IMR-90 (cell line): ENCODE measurements around the gene RC3H2. TPM values are rescaled to one million over a fixed set of nuclear protein-coding genes. Genes with fewer than 3 reads are reported as not detected.

Experiments used
- ATAC-seq: fragments of 200-7000 bp; cut with Tn5 transposase; 2 replicates; pipeline ENCODE4 v1.9.1; 2020; ENCODE audit warnings: low read depth, mild to moderate bottlenecking, moderate library complexity
- BruUV-seq: library from RNA; stranded (reverse); fragments of 400-500 nt; replicated peaks from 2 replicates; lab custom pipeline; 2021; lab: Mats Ljungman, UMichigan
- CTCF ChIA-PET: fragments of 300-600 bp; formaldehyde crosslinking; extraction: SDS; loops from one replicate; lab custom pipeline; 2021; ENCODE audit warnings: antibody characterized with exemption; lab: Yijun Ruan, JAX
- POLR2A ChIA-PET: fragments of 300-600 bp; sonication (Branson Sonifier 250); formaldehyde crosslinking; loops from one replicate; lab custom pipeline; 2022; ENCODE audit warnings: antibody characterized with exemption; ENCODE audit not compliant: unreplicated experiment; lab: Charles Lee
- DNase-seq: peaks from one replicate; pipeline ENCODE4 v3.0.0; 2013
- H2AFZ ChIP-seq: replicated peaks from 2 replicates; pipeline ENCODE3; 2013; ENCODE audit warnings: low read length, mild to moderate bottlenecking; ENCODE audit not compliant: poor library complexity
- H2AK5ac ChIP-seq: 2 replicates; pipeline ENCODE4 v1.6.1; 2013; ENCODE audit warnings: low read depth, low read length, inconsistent platforms
- H2AK9ac ChIP-seq: replicated peaks from 2 replicates; pipeline ENCODE3; 2013; ENCODE audit warnings: mild to moderate bottlenecking, low read depth, low read length, moderate library complexity; ENCODE audit not compliant: poor library complexity
- H2BK120ac ChIP-seq: 2 replicates; pipeline ENCODE4 v1.6.1; 2013; ENCODE audit warnings: low read depth, low read length, inconsistent platforms
- H2BK15ac ChIP-seq: 3 replicates; pipeline ENCODE4 v1.6.1; 2013; ENCODE audit warnings: low read depth, low read length, inconsistent platforms
- H2BK20ac ChIP-seq: 2 replicates; pipeline ENCODE4 v1.6.1; 2013; ENCODE audit warnings: low read depth, mild to moderate bottlenecking, inconsistent platforms, low read length, moderate library complexity
- H2BK5ac ChIP-seq: 2 replicates; pipeline ENCODE4 v1.6.1; 2013; ENCODE audit warnings: mild to moderate bottlenecking, low read depth, low read length, inconsistent platforms; ENCODE audit not compliant: poor library complexity, severe bottlenecking
- H3K14ac ChIP-seq: replicated peaks from 2 replicates; pipeline ENCODE4 v1.6.1; 2013; ENCODE audit warnings: low read depth, low read length, inconsistent platforms
- H3K18ac ChIP-seq: 2 replicates; pipeline ENCODE4 v1.6.1; 2013; ENCODE audit warnings: low read depth, low read length, control low read depth
- H3K23ac ChIP-seq: 2 replicates; pipeline ENCODE4 v1.6.1; 2013; ENCODE audit warnings: low read depth, low read length, inconsistent platforms
- H3K27ac ChIP-seq: 2 replicates; pipeline ENCODE4 v1.5.1; 2013; ENCODE audit warnings: mild to moderate bottlenecking, control low read depth, low read length; ENCODE audit not compliant: insufficient read depth
- H3K27me3 ChIP-seq: 2 replicates; pipeline ENCODE4 v1.6.1; 2013; ENCODE audit warnings: low read length; ENCODE audit not compliant: control insufficient read depth, insufficient read depth
- H3K36me3 ChIP-seq: 2 replicates; pipeline ENCODE4 v1.6.1; 2013; ENCODE audit warnings: low read length, mixed read lengths; ENCODE audit not compliant: control insufficient read depth, insufficient read depth
- H3K4ac ChIP-seq: 2 replicates; pipeline ENCODE4 v1.6.1; 2013; ENCODE audit warnings: low read depth, low read length, inconsistent platforms
- H3K4me1 ChIP-seq: 2 replicates; pipeline ENCODE4 v1.6.1; 2013; ENCODE audit warnings: low read length, mixed read lengths; ENCODE audit not compliant: control insufficient read depth, insufficient read depth
- H3K4me2 ChIP-seq: 2 replicates; pipeline ENCODE4 v1.6.1; 2013; ENCODE audit warnings: low read depth, mild to moderate bottlenecking, control low read depth, low read length, moderate library complexity
- H3K4me3 ChIP-seq: 2 replicates; pipeline ENCODE4 v1.5.1; 2013; ENCODE audit warnings: low read depth, mild to moderate bottlenecking, control low read depth, low read length, moderate library complexity; ENCODE audit not compliant: insufficient read depth
- H3K56ac ChIP-seq: 2 replicates; pipeline ENCODE4 v1.6.1; 2013; ENCODE audit warnings: low read length, inconsistent platforms; ENCODE audit not compliant: insufficient read depth; ENCODE audit errors: extremely low read depth
- H3K79me1 ChIP-seq, 2 experiments: 2 replicates each; pipeline ENCODE4 v1.6.1; 2013; ENCODE audit warnings: low read length in 2 of 2, inconsistent platforms in 1 of 2, low read depth in 1 of 2
- H3K9ac ChIP-seq: 2 replicates; pipeline ENCODE4 v1.6.1; 2013; ENCODE audit warnings: low read depth, low read length, control low read depth
- H3K9me1 ChIP-seq: 2 replicates; pipeline ENCODE4 v1.6.1; 2013; ENCODE audit warnings: low read length, inconsistent platforms; ENCODE audit not compliant: insufficient read depth
- H3K9me3 ChIP-seq: 2 replicates; pipeline ENCODE4 v1.6.1; 2013; ENCODE audit warnings: low read length; ENCODE audit not compliant: control insufficient read depth, insufficient read depth
- H4K20me1 ChIP-seq: 2 replicates; pipeline ENCODE4 v1.6.1; 2013; ENCODE audit warnings: low read length, inconsistent platforms; ENCODE audit not compliant: insufficient read depth
- H4K5ac ChIP-seq: 2 replicates; pipeline ENCODE4 v1.6.1; 2013; ENCODE audit warnings: mild to moderate bottlenecking, low read depth, low read length, control low read depth
- H4K8ac ChIP-seq, 2 experiments: 2 replicates each; pipeline ENCODE4 v1.6.1; 2013; ENCODE audit warnings: low read depth in 2 of 2, low read length in 2 of 2, control low read depth in 1 of 2, inconsistent platforms in 1 of 2
- H4K91ac ChIP-seq: 2 replicates; pipeline ENCODE4 v1.6.1; 2013; ENCODE audit warnings: low read depth, low read length, inconsistent platforms; ENCODE audit not compliant: insufficient read depth
- MAFK ChIP-seq: IDR thresholded peaks from 2 replicates; pipeline ENCODE4 v1.6.1; 2012; ENCODE audit warnings: low read depth, low read length, improper control_type of control experiment
- RFX5 ChIP-seq: IDR thresholded peaks from 2 replicates; pipeline ENCODE4 v1.8.0; 2012; ENCODE audit warnings: low read depth, mild to moderate bottlenecking, low read length, moderate library complexity
- WGBS, 2 experiments: methylation state at CpG; one replicate each; pipeline versions ENCODE4 v1.1.5 to v1.1.7; 2013; ENCODE audit warnings: missing lambda C conversion rate in 2 of 2; ENCODE audit not compliant: insufficient read length in 1 of 2; ENCODE audit errors: extremely low coverage in 2 of 2; 5-methylcytosine and 5-hydroxymethylcytosine counted together
- dilution Hi-C: fragments of 300-500 bp; cut with HindIII; formaldehyde crosslinking; loops from one replicate; pipeline ENCODE4 v1.14.3; 2018; ENCODE audit warnings: low sequenced_read_pairs; ENCODE audit not compliant: unreplicated experiment
- in situ Hi-C: fragments of 300-500 bp; cut with MboI; formaldehyde crosslinking; loops from 3 replicates; pipeline ENCODE4 v1.14.3; 2019; ENCODE audit warnings: low sequenced_read_pairs, inconsistent platforms, mixed read lengths
- intact Hi-C: fragments of 100-400 bp; cut with micrococcal nuclease; formaldehyde crosslinking; loops from 2 replicates; pipeline ENCODE4 v1.10.0; 2022
- polyA plus RNA-seq, 3 experiments: library from polyadenylated mRNA; depleted of rRNA; stranded (reverse); fragments of >200 nt; gene quantifications; 2 replicates each; pipeline ENCODE4 v1.2.3, GENCODE V29; 2012; ENCODE audit warnings: low replicate concordance in 1 of 3
- total RNA-seq: library from RNA; depleted of rRNA; stranded (reverse); fragments of >200 nt; gene quantifications from 2 replicates; pipeline ENCODE4 v1.2.3, GENCODE V29; 2012

RC3H2 gene
- total and polyA plus RNA-seq, 2 of the 4 experiments (the other 2 are of a cell fraction) = 14.7 to 58.4 TPM

- H2BK5ac ChIP-seq = no peak overlapping the region
- intact Hi-C loops (loop anchor here (10.0 kb wide), 1 partner anchor 722 kb away; the partner anchor contains the start of gene TTLL11), dilution Hi-C loops (no loop called here), in situ Hi-C loops (loop anchor here (10.0 kb wide), 1 partner anchor 442 kb away; the partner anchor contains the start of gene PTGS1)
- H3K23ac ChIP-seq = no peak overlapping the region
- no peak overlapping the region; the same call in 1 of the 2 replicates for H3K56ac ChIP-seq
- 97% methylated on average over 6 of the region's 17 CpGs; no CpG with 5 or more reads in 1 of the 2 experiments for WGBS, 2 experiments
- ATAC-seq (no peak), DNase-seq (no peak)
- CTCF ChIA-PET = interaction anchor here (0.6 kb wide), 2 partner anchors 9 to 497 kb away, joined by 3 to 5 read pairs; no protein-coding TSS in a partner anchor
- H3K9me1 ChIP-seq = peaks cover 6% of the 10 kb centered on the region; the same call in 1 of the 2 replicates
- no peak overlapping the region for H3K4me3 ChIP-seq
- no peak overlapping the region for H2BK15ac ChIP-seq
- H4K20me1 ChIP-seq = no peaks in the 10 kb centered on the region
- POLR2A ChIA-PET = no interaction called here
- no peak overlapping the region for H3K4me2 ChIP-seq
- H3K36me3 ChIP-seq = peaks cover 17% of the 10 kb centered on the region
- H4K8ac ChIP-seq = no peak overlapping the region
- H2BK120ac ChIP-seq = no peak overlapping the region
- H4K5ac ChIP-seq = no peak overlapping the region
- H3K79me1 ChIP-seq = peaks cover 11 to 24% of the 10 kb centered on the region in 2 experiments; a peak in 3 of 4 replicates
- no TSS peak for BruUV-seq
- TF ChIP-seq MAFK (no peak), RFX5 (no peak)
- peaks cover 6% of the 10 kb centered on the region for H3K4me1 ChIP-seq
- no peak overlapping the region for H2AFZ ChIP-seq
- no peak overlapping the region for H3K18ac ChIP-seq
- no peak overlapping the region for H3K27ac ChIP-seq
- no peak overlapping the region for H2BK20ac ChIP-seq
- no peak overlapping the region for H3K9ac ChIP-seq
- H3K14ac ChIP-seq = no peak overlapping the region
- H4K91ac ChIP-seq = no peak overlapping the region
- H2AK9ac ChIP-seq = no peak overlapping the region
- H3K4ac ChIP-seq = no peak overlapping the region
- H3K9me3 ChIP-seq = no peaks in the 10 kb centered on the region
- no peaks in the 10 kb centered on the region for H3K27me3 ChIP-seq
- H2AK5ac ChIP-seq = no peak overlapping the region
These were observed 88.8 kb downstream of the RC3H2 start for GRCh38 chr9:122816163-122816867.
